Measurements from ENCODE around the gene LAMA2.

LAMA2 gene

DNA sequence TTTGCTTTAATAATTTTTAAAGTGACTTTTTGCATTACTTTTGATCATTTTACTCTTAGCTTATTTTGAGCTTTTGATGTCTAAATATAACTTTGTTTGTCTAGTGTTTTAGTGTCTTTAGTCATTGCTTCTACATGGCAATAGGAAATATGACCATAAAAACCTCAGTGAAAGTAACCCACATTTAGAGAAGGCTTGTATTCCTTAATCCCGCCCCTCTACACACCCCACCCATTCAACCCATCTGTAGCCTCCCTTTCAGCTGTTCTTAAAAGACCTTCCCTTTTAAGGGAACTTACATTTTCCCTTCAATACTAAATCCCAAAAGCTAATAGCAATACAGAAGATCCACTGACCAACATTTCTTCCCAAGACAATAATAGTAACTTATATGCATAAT lies 225.4 kb downstream of the LAMA2 start:
- no peak for TF ChIP-seq FOXP2 (optimal IDR thresholded peaks at IDR 0.05; ENCODE audit: borderline replicate concordance, extremely low read depth, extremely low read length, insufficient read depth)
- no peak for TF ChIP-seq TAF1 (IDR thresholded peaks at IDR 0.05; ENCODE audit: borderline replicate concordance, insufficient read depth, low read length)
- TF ChIP-seq, protein P1, sequence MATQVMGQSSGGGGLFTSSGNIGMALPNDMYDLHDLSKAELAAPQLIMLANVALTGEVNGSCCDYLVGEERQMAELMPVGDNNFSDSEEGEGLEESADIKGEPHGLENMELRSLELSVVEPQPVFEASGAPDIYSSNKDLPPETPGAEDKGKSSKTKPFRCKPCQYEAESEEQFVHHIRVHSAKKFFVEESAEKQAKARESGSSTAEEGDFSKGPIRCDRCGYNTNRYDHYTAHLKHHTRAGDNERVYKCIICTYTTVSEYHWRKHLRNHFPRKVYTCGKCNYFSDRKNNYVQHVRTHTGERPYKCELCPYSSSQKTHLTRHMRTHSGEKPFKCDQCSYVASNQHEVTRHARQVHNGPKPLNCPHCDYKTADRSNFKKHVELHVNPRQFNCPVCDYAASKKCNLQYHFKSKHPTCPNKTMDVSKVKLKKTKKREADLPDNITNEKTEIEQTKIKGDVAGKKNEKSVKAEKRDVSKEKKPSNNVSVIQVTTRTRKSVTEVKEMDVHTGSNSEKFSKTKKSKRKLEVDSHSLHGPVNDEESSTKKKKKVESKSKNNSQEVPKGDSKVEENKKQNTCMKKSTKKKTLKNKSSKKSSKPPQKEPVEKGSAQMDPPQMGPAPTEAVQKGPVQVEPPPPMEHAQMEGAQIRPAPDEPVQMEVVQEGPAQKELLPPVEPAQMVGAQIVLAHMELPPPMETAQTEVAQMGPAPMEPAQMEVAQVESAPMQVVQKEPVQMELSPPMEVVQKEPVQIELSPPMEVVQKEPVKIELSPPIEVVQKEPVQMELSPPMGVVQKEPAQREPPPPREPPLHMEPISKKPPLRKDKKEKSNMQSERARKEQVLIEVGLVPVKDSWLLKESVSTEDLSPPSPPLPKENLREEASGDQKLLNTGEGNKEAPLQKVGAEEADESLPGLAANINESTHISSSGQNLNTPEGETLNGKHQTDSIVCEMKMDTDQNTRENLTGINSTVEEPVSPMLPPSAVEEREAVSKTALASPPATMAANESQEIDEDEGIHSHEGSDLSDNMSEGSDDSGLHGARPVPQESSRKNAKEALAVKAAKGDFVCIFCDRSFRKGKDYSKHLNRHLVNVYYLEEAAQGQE (IDR thresholded peaks at IDR 0.05; ENCODE audit: insufficient read depth in 1 of 2, low read depth in 2 of 2, low read length in 2 of 2) = no peak

DNA sequence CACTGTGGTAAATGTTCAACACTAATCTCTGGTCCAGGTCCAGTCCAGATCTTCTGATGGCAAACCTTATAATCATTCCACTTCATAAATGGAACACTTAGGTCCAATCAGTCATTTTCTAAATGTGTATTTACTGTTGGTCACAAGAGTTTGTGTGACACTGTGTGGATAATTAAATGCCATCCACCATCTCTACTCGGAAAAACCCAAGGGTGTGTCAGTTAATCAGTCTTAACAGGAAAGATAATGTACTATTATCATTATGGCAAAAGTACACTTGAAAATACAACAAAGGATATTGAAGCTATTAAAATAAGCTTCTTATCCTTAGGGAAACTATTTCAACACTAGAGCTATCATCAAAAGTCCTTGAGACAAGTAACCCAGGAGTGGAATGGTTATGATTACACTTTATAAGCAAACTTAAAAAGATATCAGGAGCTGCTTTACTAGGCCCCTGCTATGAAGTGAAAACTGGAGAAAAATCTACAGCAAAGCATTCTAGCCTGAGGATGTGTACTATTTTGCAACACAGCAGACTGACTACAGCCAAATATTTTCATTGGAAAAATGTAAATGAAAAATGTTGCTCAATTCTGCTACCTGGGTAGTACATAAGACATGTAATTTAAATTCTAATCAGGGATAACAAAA lies 227.9 kb downstream of the LAMA2 start:
- TF ChIP-seq SIN3A (IDR thresholded peaks at IDR 0.05; ENCODE audit: borderline replicate concordance, insufficient read depth, low read length) = no peak
- TF ChIP-seq, protein P1 (IDR thresholded peaks at IDR 0.05; ENCODE audit: insufficient read depth in 1 of 2, low read depth in 2 of 2, low read length in 2 of 2) = no peak
- TF ChIP-seq FOXP2 (optimal IDR thresholded peaks at IDR 0.05; ENCODE audit: borderline replicate concordance, extremely low read depth, extremely low read length, insufficient read depth) = no peak
- TF ChIP-seq TAF1 (IDR thresholded peaks at IDR 0.05; ENCODE audit: borderline replicate concordance, insufficient read depth, low read length) = no peak
- TF ChIP-seq POLR2AphosphoS5 (IDR thresholded peaks at IDR 0.05; ENCODE audit: low read depth, low read length) = no peak

DNA sequence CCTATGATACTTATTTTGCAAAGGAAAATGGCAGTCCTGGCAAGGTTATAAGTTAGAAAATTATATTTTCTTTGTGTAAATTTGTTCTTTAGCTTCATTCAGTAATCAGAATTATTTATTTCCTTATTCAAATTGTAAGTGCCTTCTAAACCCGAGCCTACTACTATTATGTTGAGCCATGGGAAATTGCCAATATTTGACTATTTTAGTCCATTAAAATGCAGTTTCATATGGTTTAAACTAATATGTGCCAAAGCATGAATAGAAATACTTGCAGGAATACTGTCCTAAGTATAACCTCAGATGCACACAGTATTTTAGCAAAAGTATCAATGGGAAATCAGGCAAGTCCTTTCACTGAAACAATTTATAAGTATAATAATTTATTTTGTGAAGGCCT lies 228.4 kb downstream of the LAMA2 start:
- TF ChIP-seq TAF1 (IDR thresholded peaks at IDR 0.05; ENCODE audit: borderline replicate concordance, insufficient read depth, low read length) (no peak), SIN3A (IDR thresholded peaks at IDR 0.05; ENCODE audit: borderline replicate concordance, insufficient read depth, low read length) (no peak), FOXP2 (optimal IDR thresholded peaks at IDR 0.05; ENCODE audit: borderline replicate concordance, extremely low read depth, extremely low read length, insufficient read depth) (no peak), POLR2AphosphoS5 (IDR thresholded peaks at IDR 0.05; ENCODE audit: low read depth, low read length) (no peak)
- TF ChIP-seq, protein P1 (IDR thresholded peaks at IDR 0.05; ENCODE audit: insufficient read depth in 1 of 2, low read depth in 2 of 2, low read length in 2 of 2) = no peak

DNA sequence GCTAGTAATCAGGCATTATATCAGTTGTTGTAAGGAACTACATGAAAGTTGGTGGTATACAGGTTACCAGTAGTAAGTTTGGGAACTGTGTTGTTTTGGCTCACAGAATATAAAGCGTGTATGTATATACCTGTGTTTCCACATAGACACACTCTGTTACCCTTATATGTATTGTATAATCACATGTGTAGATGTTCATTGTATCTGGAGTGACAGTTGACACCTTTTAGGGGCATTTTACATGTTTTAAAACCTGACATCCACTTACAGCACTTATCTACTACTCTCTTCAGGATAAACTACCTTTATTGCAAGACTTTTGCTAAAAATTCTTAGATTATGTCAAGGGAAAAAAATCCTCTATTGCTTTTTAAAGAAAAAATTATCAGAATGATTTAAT lies 228.9 kb downstream of the LAMA2 start:
- TF ChIP-seq, protein P1 (IDR thresholded peaks at IDR 0.05; ENCODE audit: insufficient read depth in 1 of 2, low read depth in 2 of 2, low read length in 2 of 2) = no peak
- TF ChIP-seq POLR2AphosphoS5 (IDR thresholded peaks at IDR 0.05; ENCODE audit: low read depth, low read length) (no peak), TAF1 (IDR thresholded peaks at IDR 0.05; ENCODE audit: borderline replicate concordance, insufficient read depth, low read length) (no peak), SIN3A (IDR thresholded peaks at IDR 0.05; ENCODE audit: borderline replicate concordance, insufficient read depth, low read length) (no peak), FOXP2 (optimal IDR thresholded peaks at IDR 0.05; ENCODE audit: borderline replicate concordance, extremely low read depth, extremely low read length, insufficient read depth) (no peak)

DNA sequence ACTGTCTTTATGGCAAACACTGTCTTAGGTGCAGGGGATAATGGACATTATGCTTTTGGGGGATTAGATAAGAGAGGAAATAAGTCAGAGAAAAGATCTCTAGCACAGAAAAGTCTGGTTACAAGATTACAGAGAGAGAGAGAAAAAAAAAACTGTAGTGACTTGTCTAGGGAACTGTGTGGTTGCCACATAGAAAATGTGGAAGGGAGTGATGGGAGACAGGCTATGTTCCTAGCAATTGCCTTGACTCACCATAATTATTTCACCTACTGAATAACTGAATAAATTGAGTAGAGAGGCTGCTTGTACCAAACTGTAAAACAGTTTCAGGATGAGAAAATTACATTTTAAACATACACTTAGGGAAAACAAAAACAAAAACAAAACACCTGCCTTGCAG lies 229.7 kb downstream of the LAMA2 start:
- no peak for TF ChIP-seq TAF1 (IDR thresholded peaks at IDR 0.05; ENCODE audit: borderline replicate concordance, insufficient read depth, low read length)
- TF ChIP-seq, protein P1 (IDR thresholded peaks at IDR 0.05; ENCODE audit: insufficient read depth in 1 of 2, low read depth in 2 of 2, low read length in 2 of 2) = no peak
- no peak for TF ChIP-seq FOXP2 (optimal IDR thresholded peaks at IDR 0.05; ENCODE audit: borderline replicate concordance, extremely low read depth, extremely low read length, insufficient read depth)
- no peak for TF ChIP-seq SIN3A (IDR thresholded peaks at IDR 0.05; ENCODE audit: borderline replicate concordance, insufficient read depth, low read length)
- no peak for TF ChIP-seq POLR2AphosphoS5 (IDR thresholded peaks at IDR 0.05; ENCODE audit: low read depth, low read length)

Data from PFSK-1 (cell line).